GM23338 (cell line): Measurements from ENCODE around the gene YY2. TPM values are rescaled to one million over a fixed set of nuclear protein-coding genes. Genes with fewer than 3 reads are reported as not detected.

Experiments
- ATAC-seq: fragments of 200-7000 bp; cut with Tn5 transposase; 3 replicates; pipeline ENCODE4 v1.9.1; 2020
- DNase-seq: peaks from one replicate; pipeline ENCODE4 v3.0.0-alpha.2; 2015; ENCODE audit warnings: low spot score
- H2AFZ ChIP-seq: fragments of 200-600 bp; sonication (generic); 2 replicates; pipeline ENCODE4 v1.8.0; 2016; ENCODE audit warnings: antibody characterized with exemption, mild to moderate bottlenecking, moderate library complexity
- H3F3A ChIP-seq: fragments of 200-600 bp; sonication (generic); replicated peaks from 2 replicates; pipeline ENCODE4 v1.8.0; 2017; ENCODE audit warnings: antibody characterized with exemption, mixed run types, low read depth
- H3K27ac ChIP-seq: fragments of 200-600 bp; sonication (generic); 2 replicates; pipeline ENCODE4 v1.6.1; 2016; ENCODE audit warnings: low read depth
- H3K27me3 ChIP-seq: fragments of 200-600 bp; sonication (generic); 2 replicates; pipeline ENCODE4 v1.8.0; 2016; ENCODE audit warnings: mild to moderate bottlenecking, mixed run types, moderate library complexity; ENCODE audit not compliant: insufficient read depth
- H3K36me3 ChIP-seq: fragments of 200-600 bp; sonication (generic); 2 replicates; pipeline ENCODE4 v1.8.0; 2016; ENCODE audit warnings: mild to moderate bottlenecking; ENCODE audit not compliant: insufficient read depth
- H3K4me1 ChIP-seq: fragments of 200-600 bp; sonication (generic); 2 replicates; pipeline ENCODE4 v1.8.0; 2016; ENCODE audit warnings: mild to moderate bottlenecking, moderate library complexity; ENCODE audit not compliant: insufficient read depth
- H3K4me2 ChIP-seq: fragments of 200-600 bp; sonication (generic); 2 replicates; pipeline ENCODE4 v1.7.1; 2017; ENCODE audit warnings: mixed run types
- H3K4me3 ChIP-seq: fragments of 200-600 bp; sonication (generic); 2 replicates; pipeline ENCODE4 v1.6.1; 2016; ENCODE audit warnings: mixed run types
- H3K79me2 ChIP-seq: fragments of 200-600 bp; sonication (generic); replicated peaks from 2 replicates; pipeline ENCODE4 v1.8.0; 2017; ENCODE audit warnings: mild to moderate bottlenecking; ENCODE audit not compliant: insufficient read depth
- H3K9me2 ChIP-seq: fragments of 200-600 bp; sonication (generic); 2 replicates; pipeline ENCODE4 v1.8.0; 2017; ENCODE audit not compliant: insufficient read depth
- H4K20me1 ChIP-seq: fragments of 200-600 bp; sonication (generic); replicated peaks from 2 replicates; pipeline ENCODE4 v1.8.0; 2017; ENCODE audit warnings: mild to moderate bottlenecking; ENCODE audit not compliant: insufficient read depth
- H3K27ac Mint-ChIP-seq: 2 replicates; pipeline ENCODE4 v1.8.0; 2020; ENCODE audit warnings: inconsistent platforms, mild to moderate bottlenecking, moderate library complexity, mixed read lengths
- H3K27me3 Mint-ChIP-seq: 3 replicates; pipeline ENCODE4 v1.8.0; 2022; ENCODE audit warnings: low read depth, mild to moderate bottlenecking, moderate library complexity, mixed read lengths, inconsistent platforms; ENCODE audit not compliant: insufficient read depth, poor library complexity
- H3K36me3 Mint-ChIP-seq: 3 replicates; pipeline ENCODE4 v1.8.0; 2021; ENCODE audit warnings: low read depth, mild to moderate bottlenecking, inconsistent platforms, moderate library complexity, mixed read lengths
- H3K4me1 Mint-ChIP-seq: 3 replicates; pipeline ENCODE4 v1.8.0; 2020; ENCODE audit warnings: mild to moderate bottlenecking, inconsistent platforms, mixed read lengths
- H3K4me3 Mint-ChIP-seq: 3 replicates; pipeline ENCODE4 v1.8.0; 2021; ENCODE audit warnings: moderate library complexity, mild to moderate bottlenecking, inconsistent platforms, mixed read lengths
- H3K9me3 Mint-ChIP-seq: 3 replicates; pipeline ENCODE4 v1.8.0; 2020; ENCODE audit warnings: moderate library complexity, mild to moderate bottlenecking, inconsistent platforms, mixed read lengths
- EZH2 ChIP-seq: fragments of 200-600 bp; sonication (generic); IDR thresholded peaks from one replicate; pipeline ENCODE4 v1.8.0; 2017; ENCODE audit warnings: antibody characterized with exemption, mild to moderate bottlenecking, low read depth; ENCODE audit not compliant: unreplicated experiment
- JUNB ChIP-seq: IDR thresholded peaks from one replicate; pipeline ENCODE4 v1.6.1; 2016; ENCODE audit warnings: antibody characterized with exemption; ENCODE audit not compliant: unreplicated experiment
- STAT1 ChIP-seq: IDR thresholded peaks from one replicate; pipeline ENCODE4 v1.6.1; 2016; ENCODE audit warnings: antibody characterized with exemption; ENCODE audit not compliant: unreplicated experiment
- ZNF114 ChIP-seq: fragments of 250-450 bp; sonication (Bioruptor Pico); IDR thresholded peaks from 2 replicates; pipeline ENCODE4 v1.5.0; 2020; ENCODE audit warnings: mild to moderate bottlenecking, moderate library complexity
- ZNF462 ChIP-seq: fragments of 250-450 bp; sonication (Bioruptor Pico); IDR thresholded peaks from 2 replicates; pipeline ENCODE4 v1.5.0; 2020; ENCODE audit warnings: mild to moderate bottlenecking, moderate library complexity
- polyA plus RNA-seq: library from polyadenylated mRNA; unstranded; fragments of >200 nt; fragmentation: Nextera tagmentation; extraction: Ambion mirVana; gene quantifications from 2 replicates; pipeline ENCODE4 v1.2.1, GENCODE V29; 2016
- total RNA-seq: library from RNA; depleted of rRNA; stranded (reverse); fragments of >200 nt; shearing (Covaris generic); gene quantifications from 2 replicates; pipeline ENCODE4 v1.2.3, GENCODE V29; 2014
- TF ChIP-seq, protein P1 (sequence below): IDR thresholded peaks from one replicate; pipeline ENCODE4 v1.6.1; 2018; ENCODE audit warnings: antibody characterized with exemption; ENCODE audit not compliant: unreplicated experiment

The YY2 gene
- total and polyA plus RNA-seq, 2 experiments from 2014 or later = 1.0 to 1.3 TPM

DNA sequence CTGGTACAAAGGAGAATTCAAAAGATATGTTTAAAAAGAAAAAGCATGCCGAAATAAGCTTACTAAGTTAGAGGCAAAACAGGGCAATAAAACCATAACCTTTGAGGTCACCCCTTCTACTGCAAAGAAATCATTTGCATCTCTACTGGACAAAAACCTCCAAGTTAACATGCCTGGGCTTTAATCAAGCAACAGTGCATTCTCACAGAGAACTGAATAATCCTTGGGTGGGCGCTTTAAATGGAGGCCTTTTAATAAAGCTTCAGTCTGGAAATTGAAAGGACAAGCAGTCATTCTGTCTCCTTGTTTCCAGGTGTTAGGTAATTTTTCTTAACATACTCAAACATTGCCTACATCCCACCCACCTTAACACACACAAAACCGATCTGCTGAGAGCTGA is 50.2 kb downstream of the YY2 start (continued):
- TF ChIP-seq EZH2 (no peak), STAT1 (no peak), ZNF114 (CRISPR knock-in tag) (no peak), ZNF462 (CRISPR knock-in tag) (no peak)

DNA sequence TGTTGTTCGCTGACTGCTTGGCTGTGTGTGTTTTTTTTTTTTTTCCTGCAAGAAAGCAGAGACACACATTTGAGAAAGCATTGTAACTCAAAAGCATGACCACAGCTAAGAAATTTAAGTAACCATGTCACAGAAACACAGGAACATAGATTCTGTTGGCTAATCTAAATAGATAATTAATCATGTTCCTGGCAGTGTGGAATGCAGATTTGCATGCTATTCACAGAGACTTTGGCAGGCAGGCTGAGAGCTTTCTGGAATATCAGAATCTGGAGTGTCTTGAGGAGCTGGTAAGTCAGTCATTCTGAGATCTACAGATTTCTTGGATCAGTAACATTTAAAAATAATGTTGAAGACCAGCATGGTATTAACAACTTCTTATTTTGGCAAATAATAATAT is 51.5 kb downstream of the YY2 start:
- Mint-ChIP-seq H3K9me3 (no peaks in the 10 kb centered on the region), H3K4me1 (peaks cover 23% of the 10 kb centered on the region), H3K27me3 (no peaks in the 10 kb centered on the region), H3K36me3 (no peaks in the 10 kb centered on the region), H3K4me3 (no peak overlapping the region), H3K27ac (no peak overlapping the region)
- no peaks in the 10 kb centered on the region for H3K9me2 ChIP-seq
- H3K79me2 ChIP-seq = no peaks in the 10 kb centered on the region
- no peak overlapping the region for H2AFZ ChIP-seq
- no peaks in the 10 kb centered on the region for H3K36me3 ChIP-seq
- H3K4me3 ChIP-seq = no peak overlapping the region
- no peak overlapping the region for H3K27ac ChIP-seq
- ATAC-seq (no peak), DNase-seq (no peak)
- H3K4me2 ChIP-seq = no peak overlapping the region
- H3F3A ChIP-seq = no peaks in the 10 kb centered on the region
- no peaks in the 10 kb centered on the region for H3K27me3 ChIP-seq
- peaks cover 18% of the 10 kb centered on the region for H3K4me1 ChIP-seq
- H4K20me1 ChIP-seq = no peaks in the 10 kb centered on the region
- TF ChIP-seq JUNB (no peak), ZNF462 (CRISPR knock-in tag) (no peak)
- TF ChIP-seq, protein P1, sequence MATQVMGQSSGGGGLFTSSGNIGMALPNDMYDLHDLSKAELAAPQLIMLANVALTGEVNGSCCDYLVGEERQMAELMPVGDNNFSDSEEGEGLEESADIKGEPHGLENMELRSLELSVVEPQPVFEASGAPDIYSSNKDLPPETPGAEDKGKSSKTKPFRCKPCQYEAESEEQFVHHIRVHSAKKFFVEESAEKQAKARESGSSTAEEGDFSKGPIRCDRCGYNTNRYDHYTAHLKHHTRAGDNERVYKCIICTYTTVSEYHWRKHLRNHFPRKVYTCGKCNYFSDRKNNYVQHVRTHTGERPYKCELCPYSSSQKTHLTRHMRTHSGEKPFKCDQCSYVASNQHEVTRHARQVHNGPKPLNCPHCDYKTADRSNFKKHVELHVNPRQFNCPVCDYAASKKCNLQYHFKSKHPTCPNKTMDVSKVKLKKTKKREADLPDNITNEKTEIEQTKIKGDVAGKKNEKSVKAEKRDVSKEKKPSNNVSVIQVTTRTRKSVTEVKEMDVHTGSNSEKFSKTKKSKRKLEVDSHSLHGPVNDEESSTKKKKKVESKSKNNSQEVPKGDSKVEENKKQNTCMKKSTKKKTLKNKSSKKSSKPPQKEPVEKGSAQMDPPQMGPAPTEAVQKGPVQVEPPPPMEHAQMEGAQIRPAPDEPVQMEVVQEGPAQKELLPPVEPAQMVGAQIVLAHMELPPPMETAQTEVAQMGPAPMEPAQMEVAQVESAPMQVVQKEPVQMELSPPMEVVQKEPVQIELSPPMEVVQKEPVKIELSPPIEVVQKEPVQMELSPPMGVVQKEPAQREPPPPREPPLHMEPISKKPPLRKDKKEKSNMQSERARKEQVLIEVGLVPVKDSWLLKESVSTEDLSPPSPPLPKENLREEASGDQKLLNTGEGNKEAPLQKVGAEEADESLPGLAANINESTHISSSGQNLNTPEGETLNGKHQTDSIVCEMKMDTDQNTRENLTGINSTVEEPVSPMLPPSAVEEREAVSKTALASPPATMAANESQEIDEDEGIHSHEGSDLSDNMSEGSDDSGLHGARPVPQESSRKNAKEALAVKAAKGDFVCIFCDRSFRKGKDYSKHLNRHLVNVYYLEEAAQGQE = no peak
